ENCODE results near the gene IL6R. TPM values are rescaled to one million over a fixed set of nuclear protein-coding genes. Genes with fewer than 3 reads are reported as not detected.
A peak's percentile ranks its signal among the peaks of the same experiment; 100 is the strongest.
"Not testable (repeated sequence)": the region's sequence is repeated elsewhere in the genome, so short reads cannot be mapped to it uniquely, and the experiment has no call there.

The IL6R gene
- total RNA-seq: 10 to 100 TPM; 38.2 to 41.2 TPM

DNA sequence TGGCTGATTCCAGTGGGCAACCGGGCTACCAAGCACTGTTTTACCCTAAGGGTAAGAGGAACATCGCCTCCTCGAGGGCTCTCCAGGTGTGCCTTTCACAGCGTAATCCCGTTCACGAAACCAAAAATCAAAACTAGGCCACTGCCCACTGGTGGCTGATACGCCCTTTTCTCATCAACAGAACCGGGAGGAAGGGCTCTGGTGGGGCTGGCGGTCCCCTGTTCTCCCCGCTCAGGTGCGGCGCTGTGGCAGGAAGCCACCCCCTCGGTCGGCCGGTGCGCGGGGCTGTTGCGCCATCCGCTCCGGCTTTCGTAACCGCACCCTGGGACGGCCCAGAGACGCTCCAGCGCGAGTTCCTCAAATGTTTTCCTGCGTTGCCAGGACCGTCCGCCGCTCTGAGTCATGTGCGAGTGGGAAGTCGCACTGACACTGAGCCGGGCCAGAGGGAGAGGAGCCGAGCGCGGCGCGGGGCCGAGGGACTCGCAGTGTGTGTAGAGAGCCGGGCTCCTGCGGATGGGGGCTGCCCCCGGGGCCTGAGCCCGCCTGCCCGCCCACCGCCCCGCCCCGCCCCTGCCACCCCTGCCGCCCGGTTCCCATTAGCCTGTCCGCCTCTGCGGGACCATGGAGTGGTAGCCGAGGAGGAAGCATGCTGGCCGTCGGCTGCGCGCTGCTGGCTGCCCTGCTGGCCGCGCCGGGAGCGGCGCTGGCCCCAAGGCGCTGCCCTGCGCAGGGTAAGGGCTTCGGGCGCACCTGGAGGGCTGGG, at the start of gene IL6R:
Gene IL6R, plus strand, starts transcription at position 360 of the 763 bp plus-strand sequence. Its CDS starts 287 bp downstream, at position 647.
- peaks cover 41% of the 10 kb centered on the region for H3K36me3 Mint-ChIP-seq (ENCODE audit: low read depth)
- peaks cover 47% of the 10 kb centered on the region for H3K4me1 Mint-ChIP-seq
- H3K4me3 Mint-ChIP-seq: peak within 1 kb of the TSS; percentile 91
- H3K27me3 Mint-ChIP-seq: no peaks in the 10 kb centered on the region
- peak; percentile 56 for ATAC-seq (replicated peaks)
- peak within 1 kb of the TSS; percentile 87 for H3K27ac Mint-ChIP-seq
- no peaks in the 10 kb centered on the region for H3K9me3 Mint-ChIP-seq

DNA sequence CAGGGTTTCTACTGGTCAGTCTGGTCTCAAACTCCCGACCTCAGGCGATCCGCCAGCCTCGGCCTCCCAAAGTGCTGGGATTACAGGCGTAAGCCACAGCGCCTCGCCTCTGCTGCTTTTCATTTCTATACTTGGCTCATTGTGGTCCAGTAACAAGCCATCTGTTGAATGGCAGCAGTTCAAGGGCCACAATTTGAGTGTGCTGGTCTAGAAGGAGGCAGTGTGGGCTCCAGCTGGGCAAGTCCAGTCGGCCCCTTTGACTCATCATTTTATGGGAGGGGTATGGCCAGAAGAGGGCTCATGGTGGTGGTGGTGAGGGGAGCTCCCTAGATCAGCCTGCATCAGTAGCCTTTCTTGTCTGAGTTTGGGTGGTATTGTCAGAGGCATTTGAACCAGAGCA, 46.6 kb upstream of the IL6R start:
- Mint-ChIP-seq H3K4me3 (no peak overlapping the region), H3K27me3 (no peaks in the 10 kb centered on the region), H3K36me3 (ENCODE audit: low read depth) (no peaks in the 10 kb centered on the region), H3K27ac (no peak overlapping the region), H3K9me3 (no peaks in the 10 kb centered on the region), H3K4me1 (peaks cover 8% of the 10 kb centered on the region)
- no peak for ATAC-seq (replicated peaks)

DNA sequence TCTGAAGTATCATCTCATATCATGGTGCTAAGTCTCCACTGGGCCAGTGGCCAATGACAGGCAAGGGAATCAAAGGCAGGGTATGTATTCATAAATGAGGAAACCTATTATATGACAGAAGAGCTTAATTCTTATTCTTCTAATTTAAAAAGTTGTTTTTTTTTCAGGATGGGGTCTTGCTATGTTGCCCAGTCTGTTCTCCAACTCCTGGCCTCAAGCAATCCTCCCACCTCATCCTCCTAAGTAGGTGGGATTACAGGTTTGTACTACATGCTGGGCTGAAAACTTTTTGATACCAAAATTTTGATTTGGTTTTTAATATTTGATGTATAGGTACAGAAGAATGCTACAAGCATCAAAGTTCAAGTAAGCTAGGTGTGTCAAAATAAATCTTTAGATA, 44.9 kb upstream of the IL6R start:
- no peak for ATAC-seq (replicated peaks)
- no peaks in the 10 kb centered on the region for H3K36me3 Mint-ChIP-seq (ENCODE audit: low read depth)
- H3K9me3 Mint-ChIP-seq: no peaks in the 10 kb centered on the region
- H3K4me3 Mint-ChIP-seq: no peak overlapping the region
- no peaks in the 10 kb centered on the region for H3K27me3 Mint-ChIP-seq
- H3K27ac Mint-ChIP-seq: no peak overlapping the region
- H3K4me1 Mint-ChIP-seq: no peaks in the 10 kb centered on the region

DNA sequence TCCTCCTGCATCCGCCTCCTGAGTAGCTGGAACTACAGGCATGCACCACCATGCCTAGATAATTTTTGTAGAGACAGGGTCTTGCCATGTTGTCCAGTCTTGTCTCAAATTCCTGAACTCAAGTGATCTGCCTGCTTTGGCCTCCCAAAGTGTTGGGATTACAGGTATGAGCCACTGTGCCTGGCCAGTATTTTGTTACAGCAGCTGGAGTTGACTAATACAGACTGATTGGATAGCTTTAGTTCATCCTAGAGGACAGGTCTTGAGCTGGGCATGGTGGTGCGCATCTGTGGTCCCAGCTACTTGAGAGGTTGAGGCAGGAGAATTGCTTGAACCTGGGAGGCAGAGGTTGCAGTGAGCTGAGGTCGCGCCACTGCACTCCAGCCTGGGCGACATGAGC, 44.3 kb upstream of the IL6R start:
- not testable (repeated sequence) for H3K4me1 Mint-ChIP-seq; H3K27me3 Mint-ChIP-seq; ATAC-seq (replicated peaks); H3K4me3 Mint-ChIP-seq; H3K9me3 Mint-ChIP-seq; H3K27ac Mint-ChIP-seq; H3K36me3 Mint-ChIP-seq (ENCODE audit: low read depth)

DNA sequence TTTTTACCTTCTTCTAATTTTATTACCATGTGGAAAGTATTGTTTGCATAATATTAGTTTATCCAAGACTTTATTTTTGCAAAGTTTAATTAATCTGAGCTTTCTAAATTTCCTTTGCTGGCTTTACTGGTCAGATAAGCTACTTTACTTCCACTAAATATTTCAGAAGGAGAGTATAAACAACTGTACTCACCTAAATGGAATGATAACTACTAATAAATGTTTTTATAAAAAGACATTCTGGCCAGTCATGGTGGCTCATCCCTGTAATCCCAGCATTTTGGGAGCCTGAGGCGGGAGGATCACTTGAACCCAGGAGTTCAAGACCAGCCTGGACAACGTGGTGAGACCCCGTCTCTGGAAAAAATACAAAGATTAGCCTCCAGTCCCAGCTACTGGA, 43.8 kb upstream of the IL6R start:
- Mint-ChIP-seq H3K9me3 (no peaks in the 10 kb centered on the region), H3K27ac (no peak overlapping the region), H3K27me3 (no peaks in the 10 kb centered on the region), H3K36me3 (ENCODE audit: low read depth) (no peaks in the 10 kb centered on the region), H3K4me1 (peaks cover 6% of the 10 kb centered on the region), H3K4me3 (no peak overlapping the region)
- no peak for ATAC-seq (replicated peaks)

DNA sequence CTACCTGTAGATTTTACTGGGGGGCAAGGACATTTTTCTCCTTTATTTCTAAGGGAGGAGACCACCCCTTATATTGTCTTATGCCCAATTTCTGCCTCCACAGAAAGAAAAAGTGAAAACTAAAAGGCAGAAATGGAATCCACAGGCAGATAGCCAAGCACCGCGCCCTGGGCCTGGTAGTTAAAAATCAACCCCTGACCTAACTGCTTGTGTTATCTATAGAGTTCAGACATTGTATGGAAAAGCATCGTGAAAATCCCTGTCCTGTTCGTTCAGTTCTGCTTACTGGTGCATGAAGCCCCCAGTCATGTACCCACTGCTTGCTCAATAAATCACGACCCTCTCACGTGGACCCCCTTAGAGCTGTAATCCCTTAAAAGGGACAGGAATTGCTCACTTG, 33.7 kb upstream of the IL6R start:
- Mint-ChIP-seq H3K4me3 (no peak overlapping the region), H3K27me3 (no peaks in the 10 kb centered on the region), H3K36me3 (ENCODE audit: low read depth) (no peaks in the 10 kb centered on the region), H3K9me3 (no peaks in the 10 kb centered on the region), H3K27ac (no peak overlapping the region), H3K4me1 (peaks cover under 1% of the 10 kb centered on the region)
- no peak for ATAC-seq (replicated peaks)

DNA sequence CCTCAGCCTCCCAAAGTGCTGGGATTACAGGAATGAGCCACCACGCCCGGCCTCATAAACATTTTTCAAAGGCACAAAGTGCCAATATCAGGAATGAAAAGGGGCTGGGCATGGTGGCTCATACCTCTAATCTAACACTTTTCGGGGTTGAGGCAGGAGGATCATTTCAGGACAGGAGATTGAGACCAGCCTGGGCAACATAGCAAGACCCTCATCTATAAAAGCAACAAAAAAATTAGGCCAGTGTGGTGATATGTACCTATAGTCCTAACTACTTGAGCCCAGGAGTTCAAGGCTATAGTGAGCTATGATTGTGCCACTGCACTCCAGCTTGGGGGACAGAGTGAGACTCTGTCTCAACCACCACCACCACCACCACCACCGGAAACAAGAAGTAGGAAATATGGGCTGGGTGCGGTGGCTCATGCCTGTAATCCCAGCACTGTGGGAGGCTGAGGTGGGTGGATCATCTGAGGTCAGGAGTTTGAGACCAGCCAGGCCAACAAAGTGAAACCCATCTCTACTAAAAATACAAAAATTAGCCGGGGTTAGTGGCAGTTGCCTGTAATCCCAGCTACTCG, 31.3 kb upstream of the IL6R start:
- H3K9me3 Mint-ChIP-seq; H3K36me3 Mint-ChIP-seq (ENCODE audit: low read depth); H3K27me3 Mint-ChIP-seq; H3K4me1 Mint-ChIP-seq: not testable (repeated sequence)
- ATAC-seq (replicated peaks): peak; percentile 78
- Mint-ChIP-seq H3K4me3 (peak overlapping the region; percentile 20), H3K27ac (peak overlapping the region; percentile 25)

DNA sequence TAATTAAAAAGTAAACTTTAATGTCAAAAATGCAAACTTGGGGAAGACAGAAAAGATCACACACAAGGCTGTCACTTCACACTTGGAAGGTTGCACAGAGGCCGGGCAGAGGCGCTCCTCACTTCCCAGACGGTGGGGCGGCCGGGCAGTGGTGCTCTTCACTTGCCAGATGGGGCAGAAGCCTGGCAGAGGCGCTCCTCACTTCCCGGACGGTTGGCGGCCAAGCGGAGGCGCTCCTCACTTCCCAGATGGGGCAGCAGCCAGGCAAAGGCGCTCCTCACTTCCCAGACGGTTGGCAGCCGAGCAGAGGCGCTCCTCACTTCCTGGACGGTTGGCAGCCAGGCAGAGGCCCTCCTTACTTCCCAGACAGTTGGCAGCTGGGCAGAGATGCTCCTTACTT, 25.8 kb upstream of the IL6R start:
- Mint-ChIP-seq H3K4me1 (no peaks in the 10 kb centered on the region), H3K36me3 (ENCODE audit: low read depth) (no peaks in the 10 kb centered on the region), H3K4me3 (no peak overlapping the region), H3K27ac (no peak overlapping the region), H3K9me3 (no peaks in the 10 kb centered on the region), H3K27me3 (no peaks in the 10 kb centered on the region)
- ATAC-seq (replicated peaks): no peak

DNA sequence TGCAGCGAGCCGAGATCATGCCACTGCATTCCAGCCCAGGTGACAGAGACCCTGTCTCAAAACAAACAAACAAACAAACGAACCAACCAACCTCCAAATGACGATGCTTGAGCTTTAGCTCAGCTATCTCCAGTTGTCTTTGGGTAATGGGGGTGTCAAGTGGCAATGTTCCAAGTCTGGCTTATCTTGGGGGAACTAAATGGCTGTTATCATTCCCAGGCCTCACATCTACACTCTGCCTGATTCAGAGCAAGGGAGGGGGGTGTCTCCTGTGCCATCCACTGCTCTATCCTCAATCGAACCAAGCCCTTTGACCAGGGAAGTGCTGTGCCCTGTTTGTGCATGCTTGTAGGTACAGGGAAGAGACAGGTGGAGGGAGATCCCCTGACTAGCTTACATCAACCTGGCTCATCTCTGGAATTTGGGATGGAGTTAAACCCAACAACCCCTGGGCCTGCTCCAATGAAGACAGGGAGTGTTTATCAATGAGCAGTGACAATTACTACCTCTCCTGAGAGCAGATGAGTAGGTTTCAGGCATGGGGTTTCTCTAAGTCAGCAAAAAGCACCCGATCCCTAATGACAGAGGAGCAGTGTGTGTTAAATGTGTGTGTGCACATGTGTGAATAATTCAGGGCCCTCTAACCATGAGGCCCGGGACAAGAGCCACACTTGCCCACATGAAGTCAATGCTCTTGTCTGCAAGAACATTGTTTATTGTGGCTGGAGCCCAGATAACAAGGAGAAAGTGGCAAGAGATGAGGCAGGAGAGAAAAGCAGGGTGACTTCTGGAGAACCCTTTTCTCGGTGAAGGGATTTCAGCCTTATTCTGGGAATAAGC, 20.3 kb upstream of the IL6R start:
- Mint-ChIP-seq H3K27me3 (no peaks in the 10 kb centered on the region), H3K4me3 (peak overlapping the region; percentile 77), H3K36me3 (ENCODE audit: low read depth) (no peaks in the 10 kb centered on the region), H3K27ac (peak overlapping the region; percentile 81), H3K9me3 (no peaks in the 10 kb centered on the region), H3K4me1 (peaks cover 19% of the 10 kb centered on the region)
- ATAC-seq (replicated peaks): no peak

DNA sequence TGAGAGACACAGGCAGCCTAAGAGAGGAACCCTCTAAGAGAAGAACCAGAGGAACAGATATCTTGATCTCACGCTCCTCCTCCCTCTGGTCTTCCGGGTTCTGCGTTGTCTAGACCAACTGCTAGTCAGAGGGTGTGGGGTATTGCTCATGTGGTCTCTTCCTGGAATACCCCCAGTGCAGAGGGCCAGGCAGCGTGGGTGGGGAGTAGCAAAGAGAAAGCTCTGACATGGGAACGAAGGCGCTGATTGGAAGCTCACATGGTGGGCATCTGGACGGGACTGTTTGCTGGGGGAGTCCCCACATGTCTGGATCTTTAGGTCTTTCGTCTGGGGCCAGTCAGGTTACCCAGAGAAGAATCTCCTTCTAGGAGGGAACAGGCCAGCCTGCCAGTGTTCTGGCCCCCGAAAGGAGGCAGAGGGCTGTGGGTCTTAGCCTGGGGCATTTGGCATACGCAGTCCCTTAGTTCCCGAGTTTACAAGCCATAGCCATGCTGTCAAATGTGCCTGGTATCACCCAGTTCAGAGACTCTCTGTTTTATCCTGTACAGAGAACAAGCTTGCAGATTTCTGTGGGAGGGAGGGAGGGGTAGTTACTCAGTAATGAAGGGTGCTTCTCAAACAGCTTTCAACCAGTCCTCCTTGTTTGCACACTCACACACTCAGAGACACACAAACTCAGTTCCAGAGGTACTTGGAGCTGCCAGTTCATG, 18.3 kb upstream of the IL6R start:
- peak; percentile 95 for ATAC-seq (replicated peaks)
- H3K9me3 Mint-ChIP-seq: no peaks in the 10 kb centered on the region
- H3K4me3 Mint-ChIP-seq: peak overlapping the region; percentile 77
- no peaks in the 10 kb centered on the region for H3K36me3 Mint-ChIP-seq (ENCODE audit: low read depth)
- peaks cover 19% of the 10 kb centered on the region for H3K4me1 Mint-ChIP-seq
- H3K27ac Mint-ChIP-seq: peak overlapping the region; percentile 81
- no peaks in the 10 kb centered on the region for H3K27me3 Mint-ChIP-seq

DNA sequence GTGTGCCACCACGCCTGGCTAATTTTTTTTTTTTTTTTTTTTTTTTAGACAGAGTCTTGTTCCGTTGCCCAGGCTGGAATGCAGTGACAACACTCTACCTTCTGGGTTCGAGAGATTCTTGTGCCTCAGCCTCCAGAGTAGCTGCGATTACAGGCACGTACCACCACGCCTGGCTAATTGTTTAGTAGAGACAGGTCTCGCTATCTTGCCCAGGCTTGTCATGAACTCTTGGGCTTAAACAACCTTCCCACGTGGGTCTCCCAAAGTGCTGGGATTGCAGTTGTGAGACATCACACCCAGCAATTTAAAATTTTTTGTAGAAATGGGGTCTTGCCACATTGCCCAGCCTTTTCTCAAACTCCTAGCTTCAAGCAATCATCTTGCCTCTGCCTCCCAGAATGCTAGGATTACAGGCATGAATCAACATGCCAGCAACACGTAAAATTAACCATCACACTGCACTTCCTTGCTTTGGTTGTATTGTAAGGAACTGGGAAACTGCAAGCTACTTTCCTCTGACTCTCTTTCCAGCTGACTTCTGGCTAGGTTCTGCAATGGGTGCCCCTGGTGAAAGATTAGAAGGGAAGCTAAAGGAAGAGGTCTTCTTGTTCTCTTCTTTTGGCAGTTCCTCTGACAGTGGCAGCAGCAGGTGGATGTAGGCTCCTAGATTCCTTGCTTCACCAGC, 13.9 kb upstream of the IL6R start:
- H3K9me3 Mint-ChIP-seq: peaks cover 3% of the 10 kb centered on the region
- no peak overlapping the region for H3K4me3 Mint-ChIP-seq
- no peaks in the 10 kb centered on the region for H3K36me3 Mint-ChIP-seq (ENCODE audit: low read depth)
- peaks cover 10% of the 10 kb centered on the region for H3K4me1 Mint-ChIP-seq
- no peak overlapping the region for H3K27ac Mint-ChIP-seq
- no peak for ATAC-seq (replicated peaks)
- no peaks in the 10 kb centered on the region for H3K27me3 Mint-ChIP-seq

DNA sequence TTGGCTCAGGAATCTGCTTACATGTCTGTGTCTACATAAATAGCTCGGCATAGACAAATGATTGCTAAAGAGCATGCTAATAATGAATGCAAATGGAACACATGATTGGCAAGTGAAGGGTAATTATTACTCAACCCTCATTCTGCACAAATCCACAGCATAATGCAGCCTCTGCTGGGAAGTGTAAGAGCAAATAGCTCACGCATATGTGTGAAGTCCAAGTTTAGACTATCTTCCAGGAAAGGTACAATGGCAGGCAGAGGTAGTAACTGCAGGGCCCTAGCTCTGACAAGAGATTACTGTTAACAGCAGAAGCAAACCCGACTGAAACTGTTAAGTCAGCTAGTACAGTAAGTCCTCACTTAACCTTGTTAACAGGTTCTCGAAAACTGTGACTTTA, 7.0 kb upstream of the IL6R start:
- peak; percentile 80 for ATAC-seq (replicated peaks)
- Mint-ChIP-seq H3K4me3 (peak overlapping the region; percentile 92), H3K36me3 (ENCODE audit: low read depth) (peaks cover 5% of the 10 kb centered on the region), H3K9me3 (peaks cover 4% of the 10 kb centered on the region), H3K4me1 (peaks cover 26% of the 10 kb centered on the region), H3K27me3 (no peaks in the 10 kb centered on the region), H3K27ac (peak overlapping the region; percentile 98)

DNA sequence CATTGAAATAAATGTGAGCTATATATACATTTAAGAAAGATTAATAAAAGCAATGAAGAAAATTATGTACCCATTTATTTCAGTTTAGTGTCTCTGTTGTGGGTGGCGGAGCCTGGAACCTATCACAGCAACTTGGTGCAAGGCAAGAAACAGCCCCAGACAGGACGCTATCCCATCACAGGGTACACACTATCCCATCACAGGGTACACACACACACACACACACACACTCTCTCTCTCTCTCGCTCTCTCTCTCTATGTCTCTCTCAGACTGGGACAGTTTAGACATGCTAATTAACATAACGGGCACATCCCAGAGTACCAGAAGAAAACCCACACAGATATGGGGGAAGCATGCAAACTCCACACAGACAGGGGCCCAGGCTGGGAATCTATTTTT, 6.5 kb upstream of the IL6R start:
- Mint-ChIP-seq H3K4me3 (peak overlapping the region; percentile 92), H3K4me1 (peaks cover 31% of the 10 kb centered on the region), H3K27ac (peak overlapping the region; percentile 98), H3K27me3 (no peaks in the 10 kb centered on the region), H3K9me3 (peaks cover 4% of the 10 kb centered on the region), H3K36me3 (ENCODE audit: low read depth) (peaks cover 5% of the 10 kb centered on the region)
- ATAC-seq (replicated peaks): peak; percentile 60

DNA sequence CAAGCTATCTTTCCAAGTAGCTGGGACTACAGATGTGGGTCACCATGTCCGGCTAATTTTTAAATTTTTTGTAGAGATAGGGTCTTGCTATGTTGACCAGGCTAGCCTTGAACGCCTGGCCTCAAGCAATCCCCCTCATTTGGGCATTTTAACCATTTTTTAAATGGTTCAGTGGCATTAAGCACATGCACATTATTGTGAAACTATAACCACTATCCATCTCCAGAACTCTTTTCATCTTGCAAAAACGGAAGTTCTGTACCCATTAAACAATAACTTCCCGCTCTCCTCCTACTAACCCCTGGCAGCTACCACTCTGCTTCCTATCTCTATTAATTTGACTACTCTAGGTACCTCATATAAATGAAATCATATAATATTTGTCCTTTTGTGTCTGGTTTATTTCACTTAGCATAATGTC, 4.8 kb upstream of the IL6R start:
- peak overlapping the region; percentile 14 for H3K27ac Mint-ChIP-seq
- ATAC-seq (replicated peaks): no peak
- H3K27me3 Mint-ChIP-seq: no peaks in the 10 kb centered on the region
- H3K4me1 Mint-ChIP-seq: peaks cover 38% of the 10 kb centered on the region
- peaks cover 4% of the 10 kb centered on the region for H3K9me3 Mint-ChIP-seq
- peaks cover 5% of the 10 kb centered on the region for H3K36me3 Mint-ChIP-seq (ENCODE audit: low read depth)
- H3K4me3 Mint-ChIP-seq: peak overlapping the region; percentile 35
